GM18517 (cell line): ENCODE data around the gene PPP1CB.

Source experiments
- ATAC-seq: cut with Tn5 transposase; IDR thresholded peaks from one replicate; pipeline ENCODE4 v1.9.1; 2021; ENCODE audit warnings: mild to moderate bottlenecking, moderate library complexity; ENCODE audit not compliant: unreplicated experiment

The PPP1CB gene

DNA sequence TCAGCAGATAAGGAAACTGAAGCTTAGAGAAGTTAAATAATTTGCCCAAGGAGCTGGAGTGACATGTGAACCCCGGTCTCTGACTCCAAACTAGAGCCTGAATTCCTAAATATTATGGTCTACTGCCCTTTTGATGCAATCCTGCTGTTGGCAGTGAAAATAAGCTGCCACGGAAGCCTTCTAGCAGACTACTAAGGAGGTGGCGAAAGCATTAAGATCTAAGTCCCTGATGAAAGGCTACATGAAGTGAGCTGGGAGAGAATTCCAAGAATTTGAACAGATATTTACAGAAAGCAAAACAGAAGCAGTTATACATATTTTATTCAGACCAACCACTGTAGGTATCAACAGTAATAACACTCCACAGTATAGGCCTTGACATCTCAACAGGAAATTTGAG, 90.4 kb downstream of the PPP1CB start:
- ATAC-seq, result no peak
